Endothelial cell (in vitro differentiated cells): ENCODE measurements around the gene ARID1B. TPM values are rescaled to one million over a fixed set of nuclear protein-coding genes. Genes with fewer than 3 reads are reported as not detected.

Experiments
- DNase-seq: peaks from one replicate; pipeline ENCODE4 v3.0.0; 2021; ENCODE audit warnings: low spot score
- H3K27ac Mint-ChIP-seq: one replicate; pipeline ENCODE4 v1.8.0; 2021; ENCODE audit warnings: mixed read lengths, inconsistent platforms; ENCODE audit not compliant: unreplicated experiment
- H3K27me3 Mint-ChIP-seq: one replicate; pipeline ENCODE4 v1.8.0; 2021; ENCODE audit warnings: mild to moderate bottlenecking, moderate library complexity, mixed read lengths, inconsistent platforms; ENCODE audit not compliant: unreplicated experiment
- H3K36me3 Mint-ChIP-seq: one replicate; pipeline ENCODE4 v1.8.0; 2021; ENCODE audit warnings: mild to moderate bottlenecking, low read depth, mixed read lengths, inconsistent platforms; ENCODE audit not compliant: unreplicated experiment
- H3K4me1 Mint-ChIP-seq: one replicate; pipeline ENCODE4 v1.8.0; 2021; ENCODE audit warnings: mild to moderate bottlenecking, mixed read lengths, inconsistent platforms; ENCODE audit not compliant: unreplicated experiment
- H3K4me3 Mint-ChIP-seq: one replicate; pipeline ENCODE4 v1.8.0; 2021; ENCODE audit warnings: mild to moderate bottlenecking, mixed read lengths, inconsistent platforms; ENCODE audit not compliant: unreplicated experiment
- H3K9me3 Mint-ChIP-seq: one replicate; pipeline ENCODE4 v1.8.0; 2021; ENCODE audit warnings: mixed read lengths, inconsistent platforms; ENCODE audit not compliant: unreplicated experiment
- total RNA-seq: library from RNA; stranded (reverse); fragmentation: NEBNext Ultra II Directional; extraction: Animal tissue kit (Norgen Biotek cat#: 25700); gene quantifications from one replicate; pipeline ENCODE4 v1.2.1, GENCODE V29; 2021; ENCODE audit not compliant: unreplicated experiment
- TF ChIP-seq, protein P1 (sequence below): fragments of 200-600 bp; sonication (generic); IDR thresholded peaks from one replicate; pipeline ENCODE4 v1.5.0; 2021; ENCODE audit warnings: antibody characterized with exemption; ENCODE audit not compliant: unreplicated experiment

ARID1B gene
- total RNA-seq, 1 donor from 2014 or later, result 104 TPM

DNA sequence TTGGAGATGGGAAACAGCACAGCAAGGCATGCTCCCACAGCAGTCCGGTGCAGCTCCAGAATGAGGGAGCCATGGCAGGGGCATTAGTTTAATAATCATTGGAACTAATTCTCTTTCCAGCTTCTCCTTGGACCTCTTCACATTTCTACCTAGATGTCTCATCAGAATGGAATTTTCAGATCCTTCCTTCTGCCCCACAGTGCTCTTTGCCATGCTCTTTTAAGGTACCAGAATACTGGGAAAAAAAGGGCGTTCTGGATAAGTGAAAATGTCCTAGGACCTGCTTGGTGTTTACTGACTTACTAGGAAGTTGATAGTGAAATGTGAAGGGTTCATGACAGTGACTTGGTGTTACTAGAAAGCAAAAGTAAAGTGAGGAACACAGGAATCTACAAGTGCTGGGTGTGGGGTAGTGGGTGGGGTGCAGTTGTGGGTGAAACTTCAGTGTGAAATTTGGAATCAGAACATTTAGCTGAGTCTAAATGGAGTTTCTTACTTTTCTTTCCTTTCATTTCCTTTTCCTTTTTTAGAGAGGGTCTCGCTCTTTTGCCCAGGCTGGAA lies 207.1 kb downstream of the ARID1B start:
- TF ChIP-seq, protein P1, sequence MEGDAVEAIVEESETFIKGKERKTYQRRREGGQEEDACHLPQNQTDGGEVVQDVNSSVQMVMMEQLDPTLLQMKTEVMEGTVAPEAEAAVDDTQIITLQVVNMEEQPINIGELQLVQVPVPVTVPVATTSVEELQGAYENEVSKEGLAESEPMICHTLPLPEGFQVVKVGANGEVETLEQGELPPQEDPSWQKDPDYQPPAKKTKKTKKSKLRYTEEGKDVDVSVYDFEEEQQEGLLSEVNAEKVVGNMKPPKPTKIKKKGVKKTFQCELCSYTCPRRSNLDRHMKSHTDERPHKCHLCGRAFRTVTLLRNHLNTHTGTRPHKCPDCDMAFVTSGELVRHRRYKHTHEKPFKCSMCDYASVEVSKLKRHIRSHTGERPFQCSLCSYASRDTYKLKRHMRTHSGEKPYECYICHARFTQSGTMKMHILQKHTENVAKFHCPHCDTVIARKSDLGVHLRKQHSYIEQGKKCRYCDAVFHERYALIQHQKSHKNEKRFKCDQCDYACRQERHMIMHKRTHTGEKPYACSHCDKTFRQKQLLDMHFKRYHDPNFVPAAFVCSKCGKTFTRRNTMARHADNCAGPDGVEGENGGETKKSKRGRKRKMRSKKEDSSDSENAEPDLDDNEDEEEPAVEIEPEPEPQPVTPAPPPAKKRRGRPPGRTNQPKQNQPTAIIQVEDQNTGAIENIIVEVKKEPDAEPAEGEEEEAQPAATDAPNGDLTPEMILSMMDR, result no peak
- H3K36me3 Mint-ChIP-seq, result no peaks in the 10 kb centered on the region
- peaks cover 2% of the 10 kb centered on the region for H3K27me3 Mint-ChIP-seq
- DNase-seq, result no peak
- H3K4me3 Mint-ChIP-seq, result no peak overlapping the region
- H3K27ac Mint-ChIP-seq, result no peak overlapping the region
- no peaks in the 10 kb centered on the region for H3K9me3 Mint-ChIP-seq
- H3K4me1 Mint-ChIP-seq, result peaks cover 36% of the 10 kb centered on the region

DNA sequence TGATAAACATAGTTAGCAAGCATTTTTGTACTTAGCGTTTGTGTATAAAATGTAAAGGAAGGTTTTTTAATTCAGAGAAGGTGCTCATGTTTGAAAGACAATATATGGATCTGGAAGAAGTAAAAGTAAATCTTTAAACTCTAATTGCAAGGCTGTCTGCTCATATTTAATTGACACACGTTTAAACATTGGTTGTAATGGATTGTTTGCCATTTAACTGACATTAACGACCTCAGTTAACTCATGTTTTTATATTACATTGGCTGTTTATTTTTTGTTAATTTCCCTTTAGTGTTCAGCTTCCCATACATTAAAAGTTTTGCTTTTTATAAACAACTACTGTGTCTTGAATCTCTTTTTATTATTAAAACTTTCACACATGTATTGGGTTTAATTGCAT lies 208.1 kb downstream of the ARID1B start:
- Mint-ChIP-seq H3K4me3 (no peak overlapping the region), H3K27me3 (peaks cover 2% of the 10 kb centered on the region), H3K36me3 (no peaks in the 10 kb centered on the region), H3K27ac (no peak overlapping the region), H3K9me3 (no peaks in the 10 kb centered on the region), H3K4me1 (peaks cover 36% of the 10 kb centered on the region)
- TF ChIP-seq, protein P1, result no peak
- DNase-seq, result no peak

DNA sequence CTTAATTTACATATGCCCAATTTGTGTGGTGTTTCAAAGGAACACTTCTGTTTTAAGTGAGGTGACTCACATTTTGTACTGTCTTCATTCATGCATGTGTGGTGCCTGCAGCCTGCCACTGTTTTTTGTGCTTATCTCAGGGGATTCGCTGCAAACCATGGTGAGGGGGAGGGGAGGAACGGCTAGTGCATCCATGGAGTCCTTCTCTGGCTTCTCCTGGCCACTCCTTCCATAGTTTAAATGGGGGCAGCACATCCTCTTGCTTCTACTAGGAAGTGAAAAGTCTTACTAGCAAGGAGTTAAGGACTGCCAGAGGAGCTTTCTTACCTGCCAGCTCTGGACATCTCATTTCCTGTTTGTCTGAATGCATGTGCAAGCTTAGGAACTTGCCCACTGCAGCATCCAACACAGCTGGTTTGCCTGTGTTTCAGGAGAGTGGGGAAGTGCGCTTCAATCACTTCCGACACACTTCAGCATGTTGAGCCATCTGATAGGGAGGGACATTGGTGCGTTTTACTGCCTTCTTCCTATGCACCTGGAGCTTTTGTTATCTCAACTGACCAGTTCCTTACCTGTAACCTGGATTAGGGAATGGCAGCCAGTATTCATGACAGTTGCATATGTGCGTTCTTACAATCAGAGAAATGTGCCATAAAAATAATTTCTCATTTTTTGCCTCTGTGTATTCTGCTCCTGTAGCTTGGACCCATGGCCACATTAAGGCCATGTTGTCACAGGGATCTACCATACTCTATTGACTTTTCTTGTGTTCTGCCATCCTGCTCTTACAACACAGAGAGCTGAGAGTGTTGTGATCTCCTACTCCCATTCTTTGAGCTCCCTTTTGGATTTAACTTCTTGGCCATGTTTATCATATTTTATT lies 211.3 kb downstream of the ARID1B start:
- Mint-ChIP-seq H3K27me3 (peaks cover 2% of the 10 kb centered on the region), H3K36me3 (no peaks in the 10 kb centered on the region), H3K27ac (peak overlapping the region; percentile 54), H3K9me3 (no peaks in the 10 kb centered on the region), H3K4me3 (no peak overlapping the region), H3K4me1 (peaks cover 31% of the 10 kb centered on the region)
- no peak for DNase-seq
- TF ChIP-seq, protein P1, result no peak

DNA sequence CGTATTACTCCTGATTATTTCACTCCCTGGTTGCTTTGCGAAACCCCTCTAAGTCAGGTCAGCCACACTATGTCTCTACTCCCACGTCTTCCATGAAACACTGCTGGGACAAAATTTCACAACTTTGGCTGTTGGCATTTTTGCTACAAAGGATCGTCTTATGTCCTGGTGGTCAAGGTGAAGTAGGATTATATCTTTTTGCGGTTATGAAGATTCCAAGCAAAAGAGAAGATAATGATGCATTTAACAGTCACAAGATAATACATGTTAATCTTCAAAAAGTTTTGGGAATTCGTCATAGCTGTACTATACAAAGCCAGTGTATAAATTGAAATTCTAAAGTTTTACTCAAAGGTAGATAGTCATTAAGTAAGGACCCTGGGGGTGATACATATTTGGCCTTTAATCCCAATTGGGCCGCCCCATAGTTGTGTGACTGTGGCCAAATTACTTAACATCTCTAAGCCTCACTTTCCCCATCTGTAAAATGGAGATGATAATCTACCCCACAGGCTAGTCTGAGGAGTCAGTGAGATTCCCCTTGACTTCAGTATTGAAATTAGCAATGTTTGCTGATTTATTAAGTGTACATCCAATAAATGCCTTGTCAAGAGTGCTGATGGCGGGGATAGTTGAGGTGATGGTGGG lies 212.1 kb downstream of the ARID1B start:
- H3K4me3 Mint-ChIP-seq, result no peak overlapping the region
- H3K4me1 Mint-ChIP-seq, result peaks cover 23% of the 10 kb centered on the region
- H3K9me3 Mint-ChIP-seq, result no peaks in the 10 kb centered on the region
- DNase-seq, result no peak
- H3K27ac Mint-ChIP-seq, result peak overlapping the region; percentile 54
- TF ChIP-seq, protein P1, result no peak
- peaks cover under 1% of the 10 kb centered on the region for H3K27me3 Mint-ChIP-seq
- H3K36me3 Mint-ChIP-seq, result no peaks in the 10 kb centered on the region
